ENCODE data around the gene UBE2S. TPM values are rescaled to one million over a fixed set of nuclear protein-coding genes. Genes with fewer than 3 reads are reported as not detected.

Gene UBE2S
- total and polyA plus RNA-seq, 11 donors, result 10.9 to 51.8 (median 27.6) TPM

DNA sequence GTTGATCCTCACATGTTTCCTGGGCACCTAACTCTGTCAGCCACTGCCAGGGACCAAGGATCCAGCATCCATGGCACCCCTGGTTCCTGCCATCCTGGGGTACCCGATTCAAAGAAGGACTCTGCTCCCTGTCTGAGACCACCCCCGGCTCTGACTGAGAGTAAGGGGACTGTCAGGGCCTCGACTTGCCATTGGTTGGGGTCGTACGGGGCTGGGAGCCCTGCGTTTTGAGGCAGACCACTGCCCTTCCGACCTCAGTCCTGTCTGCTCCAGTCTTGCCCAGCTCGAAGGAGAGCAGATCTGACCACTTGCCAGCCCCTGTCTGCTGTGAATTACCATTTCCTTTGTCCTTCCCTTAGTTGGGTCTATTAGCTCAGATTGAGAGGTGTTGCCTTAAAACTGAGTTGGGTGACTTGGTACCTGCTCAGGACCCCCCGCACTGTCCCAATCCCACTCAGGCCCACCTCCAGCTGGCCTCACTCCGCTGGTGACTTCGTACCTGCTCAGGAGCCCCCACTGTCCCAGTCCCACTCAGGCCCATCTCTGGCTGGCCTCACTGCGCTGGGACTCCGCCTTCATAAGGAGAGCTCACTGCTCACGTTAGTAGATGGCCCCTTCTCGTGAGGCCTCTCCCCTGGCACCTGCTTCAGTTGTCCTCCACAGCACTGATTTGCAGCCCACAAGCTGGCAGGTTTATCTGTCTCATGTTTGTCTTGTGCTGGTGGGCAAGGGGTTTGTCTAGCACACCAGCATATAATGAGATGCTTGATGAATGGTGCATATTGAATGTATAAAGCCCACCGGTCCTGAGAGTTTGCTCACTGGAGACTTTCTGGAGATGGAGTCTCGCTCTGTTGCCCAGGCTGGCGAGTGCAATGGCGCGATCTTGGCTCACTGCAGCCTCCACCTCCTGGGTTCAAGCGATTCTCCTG, 17.9 kb downstream of the UBE2S start:
- H3K9me3 ChIP-seq, result no peaks in the 10 kb centered on the region
- H3K36me3 ChIP-seq, result peaks cover 0 to 62% (median 48%) of the 10 kb centered on the region in 9 donors
- H3K27ac ChIP-seq, result no peak overlapping the region
- no peak for DNase-seq
- H3K27me3 ChIP-seq, result no peaks in the 10 kb centered on the region
- peaks cover 9 to 47% (median 33%) of the 10 kb centered on the region in 12 donors for H3K4me1 ChIP-seq
- WGBS, 4 donors, result 81 to 86% (median 83%) methylated on average over 20 to 21 of the region's 21 CpGs
- TF ChIP-seq CTCF (IDR thresholded peaks at IDR 0.05), result no peak
- no peak for TF ChIP-seq POLR2A (IDR thresholded peaks at IDR 0.05)
- no peak for ATAC-seq
- intact Hi-C loops (cut with DNase I), result loop anchor here in 2 of 10 donors (10.0 kb wide), 2 partner anchors 85 to 245 kb away; no protein-coding TSS in a partner anchor
- no peak overlapping the region for H3K4me3 ChIP-seq

DNA sequence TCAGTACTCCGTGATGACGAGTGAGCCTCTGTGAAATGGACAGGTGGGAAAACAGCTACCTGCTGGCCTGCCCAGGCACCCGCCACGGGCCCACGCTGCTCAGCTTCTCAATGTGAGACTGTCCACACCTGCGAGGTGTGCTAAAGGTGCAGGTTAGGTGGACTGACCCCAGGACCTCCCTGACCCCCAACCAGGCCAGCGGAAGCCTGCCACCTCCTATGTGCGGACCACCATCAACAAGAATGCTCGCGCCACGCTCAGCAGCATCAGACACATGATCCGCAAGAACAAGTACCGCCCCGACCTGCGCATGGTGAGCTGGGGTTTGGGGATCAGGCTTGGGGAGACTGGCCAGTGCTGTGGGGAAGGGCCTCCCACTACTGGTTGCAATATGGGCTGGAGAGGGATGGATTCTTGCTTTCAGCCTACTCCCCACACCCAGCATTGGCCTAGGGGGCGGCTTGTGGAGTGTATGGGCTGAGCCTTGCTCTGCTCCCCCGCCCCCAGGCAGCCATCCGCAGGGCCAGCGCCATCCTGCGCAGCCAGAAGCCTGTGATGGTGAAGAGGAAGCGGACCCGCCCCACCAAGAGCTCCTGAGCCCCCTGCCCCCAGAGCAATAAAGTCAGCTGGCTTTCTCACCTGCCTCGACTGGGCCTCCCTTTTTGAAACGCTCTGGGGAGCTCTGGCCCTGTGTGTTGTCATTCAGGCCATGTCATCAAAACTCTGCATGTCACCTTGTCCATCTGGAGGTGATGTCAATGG, 19.7 kb downstream of the UBE2S start:
- WGBS, 4 donors, result 87 to 89% (median 88%) methylated on average over 19 to 24 of the region's 24 CpGs
- TF ChIP-seq CTCF (IDR thresholded peaks at IDR 0.05) (no peak), POLR2A (IDR thresholded peaks at IDR 0.05) (no peak)
- Histone ChIP-seq H3K27ac (no peak overlapping the region), H3K4me3 (peak overlapping the region in 9 of 12 donors; percentile 62 to 87 (median 78)), H3K36me3 (peaks cover 0 to 62% (median 48%) of the 10 kb centered on the region in 9 donors), H3K27me3 (no peaks in the 10 kb centered on the region), H3K9me3 (no peaks in the 10 kb centered on the region), H3K4me1 (peaks cover 14 to 62% (median 42%) of the 10 kb centered on the region in 12 donors)
- ATAC-seq (no peak), DNase-seq (no peak)
- intact Hi-C loops (cut with DNase I), result loop anchor here in 3 of 10 donors (2.0 to 10.0 kb wide), 3 partner anchors 17 to 247 kb away; no protein-coding TSS in a partner anchor

GRCh38 chr19:55386493-55386971, 21.1 kb downstream of the UBE2S start:
- Histone ChIP-seq H3K4me3 (peak overlapping the region; percentile 48 to 87 (median 78)), H3K4me1 (peaks cover 14 to 62% (median 42%) of the 10 kb centered on the region in 12 donors), H3K36me3 (peaks cover 0 to 48% (median 42%) of the 10 kb centered on the region in 9 donors), H3K27ac (peak overlapping the region in 11 of 12 donors; percentile 85 to 97 (median 94)), H3K9me3 (no peaks in the 10 kb centered on the region), H3K27me3 (no peaks in the 10 kb centered on the region)
- DNase-seq (no peak), ATAC-seq (no peak)
- WGBS, 4 donors, result 4 to 7% (median 5%) methylated on average over 31 to 33 of the region's 33 CpGs
- intact Hi-C loops (cut with DNase I), result loop anchor here in 3 of 10 donors (2.0 to 10.0 kb wide), 3 partner anchors 18 to 248 kb away; no protein-coding TSS in a partner anchor
- TF ChIP-seq POLR2A (IDR thresholded peaks at IDR 0.05) (no peak), CTCF (IDR thresholded peaks at IDR 0.05) (no peak)

Data from heart left ventricle (tissue), 16 donors.